Heart right ventricle (tissue), 16 donors: ENCODE measurements around the gene POLRMT. TPM values are rescaled to one million over a fixed set of nuclear protein-coding genes. Genes with fewer than 3 reads are reported as not detected.
"Not testable (repeated sequence)": the region's sequence is repeated elsewhere in the genome, so short reads cannot be mapped to it uniquely, and the experiment has no call there.

Source experiments
- ATAC-seq, 8 donors: fragments of 200-7000 bp; cut with Tn5 transposase; one replicate each; pipeline ENCODE4 v1.9.1; 2020; ENCODE audit warnings: mild to moderate bottlenecking in 8 of 8, moderate library complexity in 8 of 8, moderate number of reproducible peaks in 1 of 8
- DNase-seq, 2 donors: peaks; one replicate each; pipeline ENCODE4 v3.0.0-alpha.2; 2020
- H3K27ac ChIP-seq, 10 donors: fragments of 200-600 bp; sonication (generic) in 2 of 10; one replicate each; pipeline versions ENCODE4 v1.5.0 to v1.8.0; 2020 to 2022; ENCODE audit warnings: mild to moderate bottlenecking in 3 of 10
- H3K27me3 ChIP-seq, 7 donors: fragments of 200-600 bp; one replicate each; pipeline ENCODE4 v1.8.0; 2021 to 2022; ENCODE audit warnings: mild to moderate bottlenecking in 2 of 7
- H3K36me3 ChIP-seq, 9 donors: fragments of 200-600 bp; sonication (generic) in 1 of 9; one replicate each; pipeline versions ENCODE4 v1.5.0 to v1.8.0; 2020 to 2022; ENCODE audit warnings: mild to moderate bottlenecking in 2 of 9
- H3K4me1 ChIP-seq, 9 donors: fragments of 200-600 bp; sonication (generic) in 1 of 9; one replicate each; pipeline versions ENCODE4 v1.5.0 to v1.8.0; 2020 to 2022; ENCODE audit warnings: mild to moderate bottlenecking in 4 of 9
- H3K4me3 ChIP-seq, 10 donors: fragments of 200-600 bp; sonication (generic) in 2 of 10; one replicate each; pipeline versions ENCODE4 v1.5.0 to v1.8.0; 2020 to 2022; ENCODE audit warnings: mild to moderate bottlenecking in 7 of 10, moderate library complexity in 2 of 10
- H3K9me3 ChIP-seq, 11 donors: fragments of 200-600 bp in 10 of 11; sonication (generic) in 2 of 11; one replicate each; pipeline versions ENCODE4 v1.5.0 to v1.8.0; 2013 to 2022; ENCODE audit warnings: mild to moderate bottlenecking in 2 of 11, control low read depth in 1 of 11, moderate library complexity in 1 of 11
- CTCF ChIP-seq, 9 donors: fragments of 200-600 bp; sonication (generic) in 2 of 9; IDR thresholded peaks; one replicate each; pipeline versions ENCODE4 v1.5.0 to v1.8.0; 2021 to 2022; ENCODE audit warnings: antibody characterized with exemption in 9 of 9, mild to moderate bottlenecking in 5 of 9, moderate library complexity in 1 of 9
- WGBS, 2 donors: extraction: QIAGEN DNeasy Blood & Tissue Kit; methylation state at CpG; one replicate each; pipeline ENCODE4 v1.1.7; 2013; ENCODE audit warnings: inconsistent platforms in 1 of 2; 5-methylcytosine and 5-hydroxymethylcytosine counted together
- intact Hi-C, 10 donors: fragments of 100-400 bp; cut with DNase I; formaldehyde crosslinking; loops; one replicate each; pipeline versions ENCODE4 v1.11.1 to v1.14.2; 2022
- polyA plus RNA-seq, 2 donors: library from polyadenylated mRNA; stranded (reverse); fragments of 200-250 nt; gene quantifications; one replicate each; pipeline ENCODE4 v1.2.3, GENCODE V29; 2013
- total RNA-seq, 10 donors: library from RNA; stranded (reverse); fragmentation: NEBNext Ultra II Directional in 3 of 10; extraction: Animal tissue kit (Norgen Biotek cat#: 25700) in 3 of 10; gene quantifications; one replicate each; pipeline versions ENCODE4 v1.2.1 to v1.2.4, GENCODE V29; 2021 to 2023
- donor health status: Arrhythmogenic right ventricular cardiomyopathy.
- donor health status: ischemic (EF 13 %, LVEDD 7.1; RV severe dilation, severe dysfunction).
- donor health status: healthy with polysubstance abuse.
- donor health status: DM: no; HTN: yes; CAD: no.
- donor health status: DM: no; HTN: no; CAD: no.
- donor health status: ischemic (EF 25% LVEDD 6.9; RV normal size, moderate dysfunction).
- donor health status: ischemic (EF 25% LVEDD 5.7; RV mildly dilated, moderate dysfunction).
- donor health status: healthy.
- donor health status: DM: yes; HTN: yes; CAD: no.
- donor health status: Ischemic cardiomyopathy.
- donor health status: ischemic (EF 35%, LVEDD 5.7; RV mildly dilated, moderate dysfunction).
- donor health status: nonischemic (EF 11% LVEDD 7.7; RV severe dilation, severe dysfunction).
- donor health status: DM: yes; HTN: yes; CAD: no.
- donor health status: PGD.
- donor health status: ischemic (EF 29% LVEDD 5.4; RV normal size, mild dysfunction).
- donor health status: nonischemic (EF 23%, LVEDD 6.1; RV moderate dilation, normal function).

Gene POLRMT
- total and polyA plus RNA-seq, 12 donors, result 37.2 to 159 (median 45.3) TPM

DNA sequence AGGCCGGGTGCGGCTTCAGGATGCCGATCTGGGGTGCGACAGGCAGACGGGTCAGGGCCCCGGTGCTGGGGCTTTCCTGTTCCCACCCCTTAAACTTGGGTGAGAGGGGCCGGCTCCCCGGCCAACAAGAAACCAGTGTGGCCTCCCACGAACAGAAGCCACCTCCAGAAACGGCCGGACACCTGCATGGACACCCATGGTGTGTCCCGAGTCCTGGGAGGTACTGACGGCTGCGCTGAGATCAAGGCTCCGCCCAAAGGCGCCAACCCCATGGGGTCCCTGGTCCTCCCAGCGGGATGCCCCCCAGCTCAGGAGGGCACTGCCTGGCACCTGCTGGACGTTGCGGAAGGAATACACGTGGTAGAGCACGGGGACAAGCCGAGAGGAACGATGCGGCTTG, 11.5 kb downstream of the POLRMT start:
- TF ChIP-seq CTCF (IDR thresholded peaks at IDR 0.05), result no peak
- Histone ChIP-seq H3K27me3 (peaks cover 0 to 4% (median 0%) of the 10 kb centered on the region in 7 donors), H3K27ac (no peak overlapping the region), H3K36me3 (peaks cover 0 to 91% (median 57%) of the 10 kb centered on the region in 9 donors), H3K9me3 (no peaks in the 10 kb centered on the region), H3K4me1 (no peaks in the 10 kb centered on the region), H3K4me3 (no peak overlapping the region)
- intact Hi-C loops, result no loop called here
- ATAC-seq (no peak), DNase-seq (no peak)
- 89 to 93% methylated on average over 23 to 24 of the region's 24 CpGs for WGBS, 2 donors

DNA sequence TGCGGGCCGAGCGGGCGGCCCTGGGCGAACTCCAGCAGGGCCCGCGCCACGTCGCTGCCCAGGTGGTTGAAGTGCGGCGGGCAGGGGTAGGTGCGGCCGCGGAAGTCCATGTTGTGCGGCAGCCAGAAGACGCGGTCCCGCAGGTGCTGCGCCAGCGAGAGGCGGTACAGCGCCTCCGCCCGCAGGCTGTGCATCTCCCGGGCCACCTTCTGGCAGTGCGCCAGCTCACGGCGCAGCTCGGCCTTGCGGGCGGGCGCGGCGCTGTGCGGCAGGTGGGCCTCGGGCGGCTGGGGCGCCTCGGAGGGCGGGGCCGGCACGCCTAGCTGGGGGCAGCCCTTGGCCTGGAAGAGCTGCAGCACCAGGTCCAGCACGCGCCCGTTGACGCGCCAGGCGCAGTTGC, 12.1 kb downstream of the POLRMT start:
- intact Hi-C loops, DNase-seq, H3K27me3 ChIP-seq, H3K4me3 ChIP-seq, H3K27ac ChIP-seq, ATAC-seq, H3K4me1 ChIP-seq, H3K9me3 ChIP-seq: not testable (repeated sequence)
- 97% methylated on average over 48 of the region's 48 CpGs for WGBS, 2 donors
- peaks cover 0 to 90% (median 57%) of the 10 kb centered on the region in 9 donors for H3K36me3 ChIP-seq

- TF ChIP-seq CTCF (IDR thresholded peaks at IDR 0.05), result no peak
- 94 to 95% methylated on average over 44 to 51 of the region's 51 CpGs for WGBS, 2 donors
- H3K9me3 ChIP-seq, result no peaks in the 10 kb centered on the region
- DNase-seq (no peak), ATAC-seq (no peak)
- H3K27ac ChIP-seq, result no peak overlapping the region
- peaks cover 0 to 82% (median 57%) of the 10 kb centered on the region in 9 donors for H3K36me3 ChIP-seq
- intact Hi-C loops, result no loop called here
- peaks cover 0 to 3% (median 0%) of the 10 kb centered on the region in 9 donors for H3K4me1 ChIP-seq
- H3K27me3 ChIP-seq, result peaks cover 0 to 8% (median 0%) of the 10 kb centered on the region in 7 donors
- H3K4me3 ChIP-seq, result no peak overlapping the region
Observed at GRCh38 chr19:620166-620862, 13.0 kb downstream of the POLRMT start.

GRCh38 chr19:619286-620002, 13.9 kb downstream of the POLRMT start:
- 96 to 97% methylated on average over 46 to 47 of the region's 47 CpGs for WGBS, 2 donors
- H3K9me3 ChIP-seq, result no peaks in the 10 kb centered on the region
- peak in 1 of 8 donors; percentile 20 for ATAC-seq
- H3K27ac ChIP-seq, result no peak overlapping the region
- H3K4me1 ChIP-seq, result peaks cover 0 to 3% (median 0%) of the 10 kb centered on the region in 9 donors
- H3K4me3 ChIP-seq, result no peak overlapping the region
- H3K36me3 ChIP-seq, result peaks cover 0 to 73% (median 54%) of the 10 kb centered on the region in 9 donors
- peaks cover 0 to 8% (median 0%) of the 10 kb centered on the region in 7 donors for H3K27me3 ChIP-seq
- DNase-seq, result no peak
- intact Hi-C loops, result no loop called here
- no peak for TF ChIP-seq CTCF (IDR thresholded peaks at IDR 0.05)
